GDM1 (cell line): ENCODE results near the gene SLC35F3.
A peak's percentile ranks its signal among the peaks of the same experiment; 100 is the strongest.
"Not testable (repeated sequence)": the region's sequence is repeated elsewhere in the genome, so short reads cannot be mapped to it uniquely, and the experiment has no call there.

Experiments
- DNase-seq: peaks from one replicate; lab custom pipeline; 2025; lab: John Stamatoyannopoulos, UW

SLC35F3 gene

GRCh38 chr1:234292011-234292410 lies 387.5 kb downstream of the SLC35F3 start:
- DNase-seq = no peak

- DNase-seq = no peak
Measured at GRCh38 chr1:234292548-234292947, 388.1 kb downstream of the SLC35F3 start.

GRCh38 chr1:234294109-234294817 lies 389.8 kb downstream of the SLC35F3 start:
- DNase-seq = no peak

- DNase-seq = no peak
Measured at GRCh38 chr1:234295068-234295467, 390.6 kb downstream of the SLC35F3 start.

- DNase-seq = no peak
Measured at GRCh38 chr1:234295626-234296025, 391.1 kb downstream of the SLC35F3 start.

GRCh38 chr1:234296496-234296895 lies 392.0 kb downstream of the SLC35F3 start:
- DNase-seq = no peak

GRCh38 chr1:234297668-234298067 lies 393.2 kb downstream of the SLC35F3 start:
- no peak for DNase-seq

- DNase-seq = no peak
Measured at GRCh38 chr1:234300096-234300495, 395.6 kb downstream of the SLC35F3 start.

- DNase-seq = not testable (repeated sequence)
Measured at GRCh38 chr1:234301663-234302062, 397.2 kb downstream of the SLC35F3 start.

- no peak for DNase-seq
Measured at GRCh38 chr1:234302354-234302962, 398.0 kb downstream of the SLC35F3 start.

- DNase-seq = no peak
Measured at GRCh38 chr1:234303231-234303630, 398.8 kb downstream of the SLC35F3 start.

- no peak for DNase-seq
Measured at GRCh38 chr1:234307726-234308125, 403.2 kb downstream of the SLC35F3 start.

- no peak for DNase-seq
Measured at GRCh38 chr1:234309243-234309597, 404.7 kb downstream of the SLC35F3 start.

- DNase-seq = peak; percentile 9
Measured at GRCh38 chr1:234309598-234310459, 405.4 kb downstream of the SLC35F3 start.

- DNase-seq = no peak
Measured at GRCh38 chr1:234310460-234310817, 406.0 kb downstream of the SLC35F3 start.

- no peak for DNase-seq
Measured at GRCh38 chr1:234311414-234311813, 406.9 kb downstream of the SLC35F3 start.

- no peak for DNase-seq
Measured at GRCh38 chr1:234313171-234313570, 408.7 kb downstream of the SLC35F3 start.

GRCh38 chr1:234315091-234315541 lies 410.6 kb downstream of the SLC35F3 start:
- DNase-seq = no peak

- no peak for DNase-seq
Measured at GRCh38 chr1:234315588-234315987, 411.1 kb downstream of the SLC35F3 start.

GRCh38 chr1:234316486-234316885 lies 412.0 kb downstream of the SLC35F3 start:
- no peak for DNase-seq

- no peak for DNase-seq
Measured at GRCh38 chr1:234316937-234317336, 412.5 kb downstream of the SLC35F3 start.

GRCh38 chr1:234320069-234320468 lies 415.6 kb downstream of the SLC35F3 start:
- DNase-seq = no peak

- DNase-seq = no peak
Measured at GRCh38 chr1:234320549-234320948, 416.1 kb downstream of the SLC35F3 start.
